ENCODE results near the gene EXOC6. TPM values are rescaled to one million over a fixed set of nuclear protein-coding genes. Genes with fewer than 3 reads are reported as not detected.

EXOC6 gene
- total RNA-seq, 4 donors from 2014 or later = 9.7 to 760 (median 13.7) TPM

GRCh38 chr10:92846854-92847201 is 1.5 kb upstream of the EXOC6 start:
- no peak for TF ChIP-seq CTCF (IDR thresholded peaks at IDR 0.05; ENCODE audit: low read depth)

GRCh38 chr10:92847202-92847864 is 987 bp upstream of the EXOC6 start:
- TF ChIP-seq CTCF (IDR thresholded peaks at IDR 0.05; ENCODE audit: low read depth) = no peak

GRCh38 chr10:92848037-92848440 is 281 bp upstream of the EXOC6 start:
- TF ChIP-seq CTCF (IDR thresholded peaks at IDR 0.05; ENCODE audit: low read depth) = no peak

- TF ChIP-seq CTCF (IDR thresholded peaks at IDR 0.05; ENCODE audit: low read depth) = no peak
Measured at GRCh38 chr10:92849234-92849525, 860 bp downstream of the EXOC6 start.

GRCh38 chr10:92849576-92850090 is 1.3 kb downstream of the EXOC6 start:
- no peak for TF ChIP-seq CTCF (IDR thresholded peaks at IDR 0.05; ENCODE audit: low read depth)

GRCh38 chr10:92850185-92850584 is 1.9 kb downstream of the EXOC6 start:
- TF ChIP-seq CTCF (IDR thresholded peaks at IDR 0.05; ENCODE audit: low read depth) = no peak

GRCh38 chr10:92851003-92851402 is 2.7 kb downstream of the EXOC6 start:
- no peak for TF ChIP-seq CTCF (IDR thresholded peaks at IDR 0.05; ENCODE audit: low read depth)
